H1 (cell line): ENCODE results near the gene KLHL3. TPM values are rescaled to one million over a fixed set of nuclear protein-coding genes. Genes with fewer than 3 reads are reported as not detected.

ENCODE experiments used
- CTCF ChIA-PET: fragments of 300-600 bp; sonication (Branson Sonifier 250); formaldehyde crosslinking; loops from one replicate; lab custom pipeline; 2021; ENCODE audit not compliant: partially characterized antibody; lab: Charles Lee
- POLR2A ChIA-PET: fragments of 300-600 bp; sonication (Branson Sonifier 250); formaldehyde crosslinking; loops from one replicate; lab custom pipeline; 2021; ENCODE audit warnings: inconsistent platforms; ENCODE audit not compliant: partially characterized antibody; lab: Charles Lee
- DNase-seq, 2 experiments: peaks; one replicate each; pipeline versions ENCODE4 v3.0.0 to v3.0.0-alpha.2; 2010 to 2022; ENCODE audit warnings: low spot score in 2 of 2, low read depth in 1 of 2, mixed read lengths in 1 of 2
- FAIRE-seq: peaks from 2 replicates; lab custom pipeline; 2011; peaks lifted over from hg19 to GRCh38; lab: Jason Lieb, UNC
- H2AFZ ChIP-seq: 2 replicates; pipeline ENCODE4 v1.8.1; 2012; ENCODE audit warnings: low read length, inconsistent platforms
- H2AK5ac ChIP-seq: 2 replicates; pipeline ENCODE4 v1.6.1; 2013; ENCODE audit warnings: low read depth, low read length
- H2BK120ac ChIP-seq: replicated peaks from 2 replicates; pipeline ENCODE3; 2013; ENCODE audit warnings: low read depth, low read length, inconsistent platforms
- H2BK12ac ChIP-seq: 2 replicates; pipeline ENCODE4 v1.6.1; 2013; ENCODE audit warnings: low read depth, low read length
- H2BK15ac ChIP-seq: 2 replicates; pipeline ENCODE4 v1.6.1; 2013; ENCODE audit warnings: low read length
- H2BK20ac ChIP-seq: 2 replicates; pipeline ENCODE4 v1.6.1; 2013; ENCODE audit warnings: low read length
- H2BK5ac ChIP-seq: 2 replicates; pipeline ENCODE4 v1.6.1; 2013; ENCODE audit warnings: low read depth, low read length
- H3K14ac ChIP-seq: 2 replicates; pipeline ENCODE4 v1.6.1; 2013; ENCODE audit warnings: inconsistent platforms; ENCODE audit not compliant: insufficient read length
- H3K18ac ChIP-seq: 2 replicates; pipeline ENCODE4 v1.6.1; 2013; ENCODE audit warnings: low read length; ENCODE audit errors: extremely low read depth
- H3K23ac ChIP-seq: 2 replicates; pipeline ENCODE4 v1.6.1; 2013; ENCODE audit warnings: inconsistent platforms; ENCODE audit not compliant: insufficient read length
- H3K23me2 ChIP-seq: 2 replicates; pipeline ENCODE4 v1.6.1; 2013; ENCODE audit warnings: low read depth, low read length
- H3K27ac ChIP-seq: 2 replicates; pipeline ENCODE4 v1.6.1; 2011; ENCODE audit warnings: low read depth, low read length, inconsistent platforms
- H3K27me3 ChIP-seq, 4 experiments: replicated peaks in 1 of 4; 1 replicate in 1 of 4; 2 replicates in 3 of 4; pipeline versions ENCODE4 v1.6.1 to v1.8.1; 2011 to 2013; ENCODE audit warnings: low read length in 3 of 4, mild to moderate bottlenecking in 3 of 4, inconsistent platforms in 2 of 4, mixed read lengths in 2 of 4, moderate library complexity in 1 of 4; ENCODE audit not compliant: control insufficient read depth in 3 of 4, insufficient read depth in 3 of 4; ENCODE audit errors: extremely low read depth in 1 of 4
- H3K36me3 ChIP-seq, 4 experiments: 2 replicates each; pipeline versions ENCODE4 v1.6.1 to v1.8.1; 2011 to 2013; ENCODE audit warnings: mild to moderate bottlenecking in 4 of 4, low read length in 3 of 4, moderate library complexity in 2 of 4, control low read depth in 1 of 4, inconsistent platforms in 1 of 4; ENCODE audit not compliant: insufficient read depth in 4 of 4, control insufficient read depth in 2 of 4
- H3K4ac ChIP-seq: replicated peaks from 2 replicates; pipeline ENCODE3; 2013; ENCODE audit warnings: low read length, low read depth, mixed read lengths, inconsistent platforms; ENCODE audit not compliant: insufficient read length
- H3K4me1 ChIP-seq, 4 experiments: replicated peaks in 1 of 4; 1 replicate in 1 of 4; 2 replicates in 3 of 4; pipeline versions ENCODE4 v1.6.1 to v1.8.1; 2011 to 2013; ENCODE audit warnings: low read length in 3 of 4, inconsistent platforms in 2 of 4, mixed read lengths in 1 of 4; ENCODE audit not compliant: insufficient read depth in 4 of 4, control insufficient read depth in 3 of 4
- H3K4me2 ChIP-seq, 2 experiments: 2 replicates each; pipeline versions ENCODE4 v1.6.1 to v1.8.1; 2011 to 2013; ENCODE audit warnings: low read depth in 2 of 2, low read length in 2 of 2, control low read depth in 1 of 2, inconsistent platforms in 1 of 2, mild to moderate bottlenecking in 1 of 2; ENCODE audit not compliant: insufficient read depth in 1 of 2
- H3K4me3 ChIP-seq, 4 experiments: fragments of 200-600, 300-600 bp in 1 of 4; sonication (generic), shearing (Covaris generic), sonication (Bioruptor Twin) in 1 of 4; 2 replicates each; pipeline versions ENCODE4 v1.5.1 to v1.8.1; 2011 to 2016; ENCODE audit warnings: low read length in 4 of 4, low read depth in 3 of 4, control low read depth in 2 of 4, inconsistent platforms in 2 of 4, mild to moderate bottlenecking in 2 of 4, mixed read lengths in 1 of 4, moderate library complexity in 1 of 4; ENCODE audit not compliant: insufficient read depth in 2 of 4; ENCODE audit errors: extremely low read depth in 1 of 4
- H3K56ac ChIP-seq: replicated peaks from 2 replicates; pipeline ENCODE3; 2013; ENCODE audit warnings: low read depth, mild to moderate bottlenecking, mixed read lengths, low read length, inconsistent platforms; ENCODE audit not compliant: insufficient read length
- H3K79me1 ChIP-seq: 2 replicates; pipeline ENCODE4 v1.6.1; 2013; ENCODE audit warnings: low read depth, low read length, control low read depth
- H3K79me2 ChIP-seq, 2 experiments: 2 replicates each; pipeline versions ENCODE4 v1.6.1 to v1.8.1; 2012 to 2013; ENCODE audit warnings: low read length in 2 of 2, mild to moderate bottlenecking in 2 of 2, inconsistent platforms in 1 of 2; ENCODE audit not compliant: insufficient read depth in 2 of 2, control insufficient read depth in 1 of 2
- H3K9ac ChIP-seq, 4 experiments: replicated peaks in 1 of 4; 1 replicate in 1 of 4; 2 replicates in 3 of 4; pipeline versions ENCODE4 v1.6.1 to v1.8.1; 2011 to 2013; ENCODE audit warnings: low read depth in 3 of 4, low read length in 3 of 4, control low read depth in 2 of 4, mild to moderate bottlenecking in 2 of 4, moderate library complexity in 2 of 4, inconsistent platforms in 1 of 4; ENCODE audit errors: extremely low read depth in 1 of 4
- H3K9me3 ChIP-seq, 2 experiments: 2 replicates each; pipeline versions ENCODE4 v1.6.1 to v1.8.1; 2012 to 2013; ENCODE audit warnings: mild to moderate bottlenecking in 2 of 2, moderate library complexity in 2 of 2, control low read depth in 1 of 2, inconsistent platforms in 1 of 2, low read depth in 1 of 2, low read length in 1 of 2, mixed read lengths in 1 of 2; ENCODE audit not compliant: insufficient read depth in 2 of 2
- H4K20me1 ChIP-seq, 2 experiments: replicated peaks in 1 of 2; 2 replicates each; pipeline versions ENCODE3 to v1.8.1; 2011 to 2013; ENCODE audit warnings: inconsistent platforms in 2 of 2, low read length in 2 of 2, mild to moderate bottlenecking in 1 of 2; ENCODE audit not compliant: insufficient read depth in 2 of 2, control insufficient read depth in 1 of 2
- H4K5ac ChIP-seq: 2 replicates; pipeline ENCODE4 v1.6.1; 2013; ENCODE audit warnings: low read length, low read depth, mixed read lengths, inconsistent platforms; ENCODE audit not compliant: insufficient read length
- H4K8ac ChIP-seq: 2 replicates; pipeline ENCODE4 v1.8.0; 2013; ENCODE audit warnings: mild to moderate bottlenecking, moderate library complexity, low read length, inconsistent platforms; ENCODE audit not compliant: insufficient read depth; ENCODE audit errors: extremely low read depth
- H4K91ac ChIP-seq: replicated peaks from 2 replicates; pipeline ENCODE3; 2013; ENCODE audit warnings: low read length, mixed read lengths, inconsistent platforms; ENCODE audit not compliant: insufficient read length
- BCL11A ChIP-seq, 2 experiments: IDR thresholded peaks; one replicate each; pipeline ENCODE4 v1.6.1; 2011; ENCODE audit warnings: low read depth in 2 of 2, low read length in 2 of 2, mild to moderate bottlenecking in 2 of 2
- CHD1 ChIP-seq: IDR thresholded peaks from 2 replicates; pipeline ENCODE4 v1.6.1; 2012; ENCODE audit warnings: low read depth, low read length, improper control_type of control experiment
- CHD2 ChIP-seq: IDR thresholded peaks from 2 replicates; pipeline ENCODE4 v1.6.1; 2012; ENCODE audit warnings: low read length, improper control_type of control experiment
- HDAC2 ChIP-seq, 2 experiments: fragments of 300-600 bp in 1 of 2; sonication (generic) in 1 of 2; IDR thresholded peaks; 2 replicates each; pipeline ENCODE4 v1.6.1; 2011 to 2012; ENCODE audit warnings: low read depth in 2 of 2, low read length in 2 of 2, mild to moderate bottlenecking in 2 of 2, moderate library complexity in 2 of 2, borderline replicate concordance in 1 of 2, inconsistent platforms in 1 of 2
- RBBP5 ChIP-seq: IDR thresholded peaks from 2 replicates; pipeline ENCODE4 v1.7.1; 2012; ENCODE audit warnings: low read depth, mild to moderate bottlenecking, inconsistent platforms, low read length, moderate library complexity, borderline replicate concordance
- TAF7 ChIP-seq: optimal IDR thresholded peaks from 2 replicates; pipeline ENCODE3; 2011; ENCODE audit warnings: low read depth, mild to moderate bottlenecking, inconsistent platforms, low read length, moderate library complexity, borderline replicate concordance
- ZNF274 ChIP-seq: IDR thresholded peaks from 2 replicates; pipeline ENCODE4 v1.7.0; 2012; ENCODE audit warnings: low read length, borderline replicate concordance; ENCODE audit errors: extremely low read depth
- WGBS, 2 experiments: shearing (Covaris generic) in 1 of 2; methylation state at CpG; one replicate each; pipeline versions ENCODE4 v1.1.6 to v1.1.7; 2013 to 2015; ENCODE audit warnings: low lambda C conversion rate in 2 of 2, mixed read lengths in 2 of 2, inconsistent platforms in 1 of 2, low coverage in 1 of 2, missing lambda C conversion rate in 1 of 2; ENCODE audit not compliant: insufficient replicate concordance in 2 of 2, insufficient coverage in 1 of 2, insufficient read length in 1 of 2; ENCODE audit errors: extremely low coverage in 1 of 2, missing lambda C conversion rate in 1 of 2; 5-methylcytosine and 5-hydroxymethylcytosine counted together
- polyA plus RNA-seq, 7 experiments: library from polyadenylated mRNA; depleted of rRNA in 3 of 7; stranded (reverse) in 5 of 7; unstranded in 2 of 7; fragments of >200 nt in 5 of 7; fragments of 200-250 nt in 2 of 7; gene quantifications; 1 replicate in 5 of 7; 2 replicates in 1 of 7; 4 replicates in 1 of 7; pipeline versions ENCODE4 v1.2.1 to v1.2.3, GENCODE V29; 2011 to 2013; ENCODE audit warnings: missing spikeins in 2 of 7, mixed read lengths in 2 of 7
- total RNA-seq: library from RNA; stranded (reverse); fragmentation: NEBNext Ultra II Directional; extraction: Animal tissue kit (Norgen Biotek cat#: 25700); gene quantifications from 2 replicates; pipeline ENCODE4 v1.2.1, GENCODE V29; 2021
- TF ChIP-seq, protein P1 (sequence below): IDR thresholded peaks from 2 replicates; pipeline ENCODE4 v1.6.1; 2011; ENCODE audit warnings: low read length, improper control_type of control experiment

KLHL3 gene
- total and polyA plus RNA-seq, 2 of the 8 experiments (the other 6 are each of a cell fraction or from before 2014, with no cell fraction given): 7.4 to 13.7 TPM

DNA sequence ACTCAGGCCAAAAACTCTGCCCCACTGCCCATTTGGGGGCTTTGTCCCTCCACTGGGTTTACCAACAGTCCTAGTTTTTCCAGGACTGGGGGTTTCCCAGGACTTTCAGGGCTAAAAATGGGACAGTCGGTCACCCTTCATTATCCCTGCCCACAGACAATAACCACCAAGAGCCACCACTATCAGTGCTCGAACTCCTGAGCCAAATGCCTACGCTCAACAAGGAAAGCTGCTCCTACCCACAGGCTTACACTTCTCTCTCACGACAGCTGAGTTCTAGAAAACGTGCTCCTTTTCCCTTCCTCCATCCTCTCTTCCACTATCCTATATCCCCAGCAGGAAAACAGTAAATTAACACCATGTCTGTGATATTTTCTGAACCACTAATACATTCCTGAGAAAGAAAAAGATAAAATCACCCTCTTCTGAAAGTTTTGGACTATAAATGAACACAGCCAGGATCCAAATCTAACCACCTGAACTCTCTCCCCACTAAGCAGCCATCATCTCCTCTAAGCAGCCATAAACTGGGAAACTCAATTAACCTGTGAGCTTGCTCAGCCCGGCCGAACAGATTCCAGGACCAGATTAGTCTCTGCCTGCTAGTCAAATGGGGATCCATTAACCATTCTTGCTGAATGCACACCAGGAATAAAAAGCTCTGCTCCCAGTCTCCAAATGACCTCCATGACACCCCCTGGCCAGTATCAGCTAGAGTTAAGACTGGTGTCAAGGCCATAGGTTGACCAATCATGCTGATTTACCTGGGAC lies 41.8 kb downstream of the KLHL3 start:
- WGBS, 2 experiments: 89% methylated on average over 6 of the region's 7 CpGs; no CpG with 5 or more reads in 1 of the 2 experiments
- CTCF ChIA-PET: interaction anchor here (1.1 to 3.1 kb wide), 12 partner anchors 14 to 194 kb away, joined by 3 to 15 read pairs (median 4); partner anchors contain the start of gene KLHL3
- no peak overlapping the region for H2AFZ ChIP-seq
- no peak overlapping the region for H3K56ac ChIP-seq
- no peaks in the 10 kb centered on the region for H3K9me3 ChIP-seq
- no peak overlapping the region for H3K4ac ChIP-seq
- H2BK20ac ChIP-seq: no peak overlapping the region
- H3K9ac ChIP-seq: no peak overlapping the region
- H3K79me1 ChIP-seq: no peaks in the 10 kb centered on the region
- H3K23me2 ChIP-seq: no peaks in the 10 kb centered on the region
- TF ChIP-seq ZNF274 (no peak), RBBP5 (no peak), TAF7 (no peak), CHD2 (no peak), HDAC2 (IDR thresholded peaks at IDR 0.05; ENCODE audit: borderline replicate concordance in 1 of 2, low read depth in 2 of 2, low read length in 2 of 2) (no peak), BCL11A (IDR thresholded peaks at IDR 0.05; ENCODE audit: low read depth in 2 of 2, low read length in 2 of 2) (no peak), CHD1 (no peak)
- TF ChIP-seq, protein P1, sequence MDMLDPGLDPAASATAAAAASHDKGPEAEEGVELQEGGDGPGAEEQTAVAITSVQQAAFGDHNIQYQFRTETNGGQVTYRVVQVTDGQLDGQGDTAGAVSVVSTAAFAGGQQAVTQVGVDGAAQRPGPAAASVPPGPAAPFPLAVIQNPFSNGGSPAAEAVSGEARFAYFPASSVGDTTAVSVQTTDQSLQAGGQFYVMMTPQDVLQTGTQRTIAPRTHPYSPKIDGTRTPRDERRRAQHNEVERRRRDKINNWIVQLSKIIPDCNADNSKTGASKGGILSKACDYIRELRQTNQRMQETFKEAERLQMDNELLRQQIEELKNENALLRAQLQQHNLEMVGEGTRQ: no peak
- TF ChIP-seq, all 59 proteins: peak for 0
- Histone ChIP-seq H2BK5ac (no peak overlapping the region), H3K79me2 (no peaks in the 10 kb centered on the region), H4K5ac (no peak overlapping the region), H3K4me3 (no peak overlapping the region), H4K8ac (no peak overlapping the region), H3K23ac (no peak overlapping the region), H4K91ac (no peak overlapping the region), H2BK120ac (no peak overlapping the region), H3K18ac (no peak overlapping the region), H3K4me2 (no peak overlapping the region), H2AK5ac (no peak overlapping the region), H2BK15ac (no peak overlapping the region), H3K4me1 (peaks cover 0 to 2% (median 0%) of the 10 kb centered on the region in 4 experiments; a peak in 3 of 7 replicates), H2BK12ac (no peak overlapping the region), H4K20me1 (no peaks in the 10 kb centered on the region), H3K36me3 (peaks cover 0 to 6% (median 3%) of the 10 kb centered on the region in 4 experiments; a peak in 3 of 8 replicates), H3K27me3 (no peaks in the 10 kb centered on the region), H3K27ac (no peak overlapping the region), H3K14ac (no peak overlapping the region)
- no peak for DNase-seq
- no peak for FAIRE-seq
- POLR2A ChIA-PET: interaction anchor here (1.0 to 1.2 kb wide), 2 partner anchors 41 to 60 kb away, joined by 3 read pairs; partner anchors contain the start of genes HNRNPA0 and KLHL3
